OCI-LY1 (cell line): ENCODE measurements around the gene EPGN.

Experiments used
- H2AFZ ChIP-seq: fragments of 200-600 bp; sonication (generic), shearing (Covaris generic); 2 replicates; pipeline ENCODE4 v1.6.0; 2014; ENCODE audit warnings: antibody characterized with exemption, mild to moderate bottlenecking, low read length
- H3F3A ChIP-seq: fragments of 200-600 bp; sonication (generic), shearing (Covaris generic); 2 replicates; pipeline ENCODE4 v1.6.0; 2014; ENCODE audit warnings: mild to moderate bottlenecking, antibody characterized with exemption, low read length, moderate library complexity; ENCODE audit not compliant: insufficient read depth
- H3K27ac ChIP-seq: fragments of 200-600 bp; sonication (generic); 2 replicates; pipeline ENCODE4 v1.5.1; 2014; ENCODE audit warnings: low read length, mixed run types, mild to moderate bottlenecking, low read depth; ENCODE audit not compliant: poor library complexity, severe bottlenecking
- H3K27me3 ChIP-seq: fragments of 200-600 bp; sonication (generic); 2 replicates; pipeline ENCODE4 v1.6.0; 2014; ENCODE audit warnings: antibody characterized with exemption, mild to moderate bottlenecking, low read length, moderate library complexity; ENCODE audit not compliant: insufficient read depth
- H3K36me3 ChIP-seq: fragments of 200-600 bp; sonication (generic); 2 replicates; pipeline ENCODE4 v1.6.1; 2014; ENCODE audit warnings: mild to moderate bottlenecking, antibody characterized with exemption, low read length, moderate library complexity, mixed read lengths; ENCODE audit not compliant: insufficient read depth
- H3K4me1 ChIP-seq: fragments of 200-600 bp; sonication (generic); 2 replicates; pipeline ENCODE4 v1.5.1; 2014; ENCODE audit warnings: mild to moderate bottlenecking, low read length, moderate library complexity; ENCODE audit not compliant: insufficient read depth, severe bottlenecking
- H3K4me2 ChIP-seq: fragments of 200-600 bp; sonication (generic), shearing (Covaris generic); 2 replicates; pipeline ENCODE4 v1.6.1; 2014; ENCODE audit warnings: low read length
- H3K4me3 ChIP-seq: fragments of 200-600 bp; sonication (generic); 2 replicates; pipeline ENCODE4 v1.5.1; 2014; ENCODE audit warnings: low read length, low read depth, mild to moderate bottlenecking, mixed read lengths; ENCODE audit not compliant: poor library complexity, severe bottlenecking
- H3K79me2 ChIP-seq: fragments of 200-600 bp; shearing (Covaris generic); 2 replicates; pipeline ENCODE4 v1.6.1; 2016; ENCODE audit warnings: mixed run types, low read length, mixed read lengths; ENCODE audit not compliant: insufficient read depth
- H3K9ac ChIP-seq: fragments of 200-600 bp; sonication (generic), shearing (Covaris generic); 2 replicates; pipeline ENCODE4 v1.6.1; 2014; ENCODE audit warnings: mild to moderate bottlenecking, low read length, mixed read lengths
- H3K9me2 ChIP-seq: fragments of 200-600 bp; sonication (generic), shearing (Covaris generic); 2 replicates; pipeline ENCODE4 v1.6.1; 2014; ENCODE audit warnings: low read depth, mild to moderate bottlenecking, low read length, mixed read lengths
- H3K9me3 ChIP-seq: fragments of 200-600 bp; shearing (Covaris generic); 2 replicates; pipeline ENCODE4 v1.6.1; 2014; ENCODE audit warnings: low read length, mixed read lengths
- H4K20me1 ChIP-seq: fragments of 200-600 bp; sonication (generic), shearing (Covaris generic); 2 replicates; pipeline ENCODE4 v1.6.0; 2016; ENCODE audit warnings: mild to moderate bottlenecking, low read length; ENCODE audit not compliant: insufficient read depth
- CTCF ChIP-seq: fragments of 200-600 bp; sonication (generic), shearing (Covaris generic); IDR thresholded peaks from 2 replicates; pipeline ENCODE4 v1.5.1; 2017; ENCODE audit warnings: mild to moderate bottlenecking, antibody characterized with exemption, low read length, moderate library complexity, mixed read lengths
- EZH2 ChIP-seq: fragments of 200-600 bp; sonication (generic), shearing (Covaris generic); IDR thresholded peaks from 2 replicates; pipeline ENCODE4 v1.8.0; 2017; ENCODE audit warnings: borderline replicate concordance, mixed run types, mild to moderate bottlenecking, antibody characterized with exemption, low read length, moderate library complexity, mixed read lengths

Gene EPGN

GRCh38 chr4:74329307-74329706 is 21.0 kb downstream of the EPGN start:
- Histone ChIP-seq H3K4me3 (no peak overlapping the region), H3K36me3 (no peaks in the 10 kb centered on the region), H3K4me1 (no peaks in the 10 kb centered on the region), H2AFZ (no peak overlapping the region), H3K79me2 (no peaks in the 10 kb centered on the region), H3K9ac (no peak overlapping the region), H3F3A (no peaks in the 10 kb centered on the region), H3K9me2 (no peaks in the 10 kb centered on the region), H3K27ac (no peak overlapping the region), H3K9me3 (no peaks in the 10 kb centered on the region), H4K20me1 (no peaks in the 10 kb centered on the region), H3K4me2 (no peak overlapping the region), H3K27me3 (no peaks in the 10 kb centered on the region)
- no peak for TF ChIP-seq CTCF

GRCh38 chr4:74330295-74330750 is 22.1 kb downstream of the EPGN start:
- H3K4me1 ChIP-seq = no peaks in the 10 kb centered on the region
- H3K9me2 ChIP-seq = no peaks in the 10 kb centered on the region
- H3K36me3 ChIP-seq = no peaks in the 10 kb centered on the region
- H3K27me3 ChIP-seq = no peaks in the 10 kb centered on the region
- no peak overlapping the region for H3K4me3 ChIP-seq
- H3K79me2 ChIP-seq = no peaks in the 10 kb centered on the region
- no peak overlapping the region for H3K27ac ChIP-seq
- no peaks in the 10 kb centered on the region for H4K20me1 ChIP-seq
- H2AFZ ChIP-seq = no peak overlapping the region
- no peak overlapping the region for H3K4me2 ChIP-seq
- H3K9ac ChIP-seq = no peak overlapping the region
- H3K9me3 ChIP-seq = no peaks in the 10 kb centered on the region
- H3F3A ChIP-seq = no peaks in the 10 kb centered on the region
- TF ChIP-seq CTCF = no peak
- no peak for TF ChIP-seq EZH2

GRCh38 chr4:74331252-74331651 is 23.0 kb downstream of the EPGN start:
- Histone ChIP-seq H3K9me2 (no peaks in the 10 kb centered on the region), H3K27ac (no peak overlapping the region), H2AFZ (no peak overlapping the region), H3K36me3 (no peaks in the 10 kb centered on the region), H3K27me3 (no peaks in the 10 kb centered on the region), H3K79me2 (no peaks in the 10 kb centered on the region), H3K4me2 (no peak overlapping the region), H3K9ac (no peak overlapping the region), H3F3A (no peaks in the 10 kb centered on the region), H3K9me3 (no peaks in the 10 kb centered on the region), H3K4me3 (no peak overlapping the region), H4K20me1 (no peaks in the 10 kb centered on the region), H3K4me1 (no peaks in the 10 kb centered on the region)
- TF ChIP-seq CTCF (no peak), EZH2 (no peak)
